GM21528 (cell line): ENCODE data around the gene G2E3.
"Not testable (repeated sequence)": the region's sequence is repeated elsewhere in the genome, so short reads cannot be mapped to it uniquely, and the experiment has no call there.

Experiments
- ATAC-seq: cut with Tn5 transposase; IDR thresholded peaks from one replicate; pipeline ENCODE4 v1.9.1; 2021; ENCODE audit warnings: mild to moderate bottlenecking, moderate library complexity; ENCODE audit not compliant: unreplicated experiment, low FRiP score

G2E3 gene

DNA sequence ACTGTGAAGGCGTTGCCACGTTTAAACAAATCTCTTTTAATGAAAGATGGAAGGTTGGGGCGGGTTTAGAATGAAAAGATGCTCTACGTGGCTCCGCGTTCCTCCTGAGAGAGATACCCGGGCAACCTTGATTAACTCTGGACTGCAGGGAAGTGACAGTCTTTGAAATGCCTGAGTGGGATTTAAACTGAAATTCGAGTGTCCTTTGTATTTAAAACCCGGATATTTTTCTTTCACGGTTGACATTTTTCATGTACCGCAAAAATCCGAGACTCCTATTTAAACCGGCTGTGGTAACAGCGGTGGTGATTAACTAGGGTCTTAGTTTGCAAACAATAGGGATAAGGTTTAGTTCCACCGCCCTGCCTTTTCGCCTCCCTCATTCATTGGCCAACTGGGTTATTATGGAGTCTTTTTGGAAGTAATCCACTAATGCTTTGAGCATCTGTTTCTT lies 707 bp downstream of the G2E3 start:
- no peak for ATAC-seq

- ATAC-seq: no peak
Measured at GRCh38 chr14:30560581-30560980, 1.6 kb downstream of the G2E3 start.

DNA sequence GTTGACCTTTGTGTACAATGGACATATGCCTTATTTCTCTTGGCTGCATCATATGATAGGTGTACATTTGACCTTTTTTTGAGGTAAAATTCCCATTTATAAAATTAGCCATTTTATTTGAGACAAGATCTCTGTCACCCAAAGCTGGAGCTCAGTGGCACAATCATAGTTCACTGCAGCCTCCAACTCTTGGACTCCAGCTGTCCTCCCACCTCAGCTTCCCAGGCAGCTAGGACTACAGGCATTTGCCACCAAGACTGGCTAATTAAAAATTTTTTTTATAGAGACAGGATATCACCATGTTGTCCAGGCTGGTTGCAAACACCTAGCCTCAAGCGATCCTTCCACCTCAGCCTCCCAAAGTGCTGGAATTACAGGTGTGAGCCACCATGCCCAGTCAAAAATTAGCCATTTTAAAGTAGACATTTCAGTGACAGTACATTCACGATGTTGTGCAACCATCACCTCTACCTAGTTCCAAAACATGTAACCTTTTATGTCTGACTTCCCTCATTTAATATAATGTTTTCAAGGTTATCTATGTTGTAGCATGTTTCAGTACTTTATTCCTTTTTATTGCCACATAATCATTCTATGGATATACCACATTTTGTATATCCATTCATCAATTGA lies 5.4 kb downstream of the G2E3 start:
- ATAC-seq: no peak

DNA sequence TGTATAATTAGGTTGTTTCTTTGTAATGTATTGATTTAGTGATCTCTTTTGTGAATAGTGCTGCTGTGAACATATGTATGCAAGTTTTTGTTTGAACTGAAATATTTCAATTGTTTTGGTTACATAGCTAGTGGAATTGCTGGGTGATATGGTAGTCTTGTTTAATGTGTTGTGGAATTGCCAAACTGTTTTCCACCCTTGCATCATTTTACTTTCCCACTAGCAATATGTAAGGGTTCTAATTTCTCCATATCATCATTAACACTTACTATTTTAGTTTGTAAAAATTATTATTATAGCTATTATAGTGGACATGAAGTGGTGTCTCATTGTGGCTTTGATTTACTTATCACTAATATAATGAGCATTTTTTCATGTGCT lies 5.9 kb downstream of the G2E3 start:
- ATAC-seq: no peak

- no peak for ATAC-seq
Measured at GRCh38 chr14:30569216-30569902, 10.4 kb downstream of the G2E3 start.

DNA sequence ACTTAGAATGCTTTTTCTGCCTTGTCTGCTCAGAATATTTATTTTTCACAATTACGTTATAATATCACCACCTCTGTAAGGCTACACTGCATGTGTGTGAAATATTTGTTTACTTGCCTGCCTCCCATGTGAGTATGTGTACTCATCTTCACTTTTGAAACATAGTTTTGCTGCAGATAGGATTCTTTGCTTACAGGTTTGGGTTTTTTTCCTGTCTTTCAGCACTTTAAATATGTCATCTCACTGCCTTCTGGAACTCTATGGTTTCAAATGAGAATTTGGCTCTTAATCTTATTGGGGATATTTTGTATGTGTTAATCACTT lies 10.9 kb downstream of the G2E3 start:
- no peak for ATAC-seq

GRCh38 chr14:30572237-30572636 lies 13.3 kb downstream of the G2E3 start:
- ATAC-seq: no peak

DNA sequence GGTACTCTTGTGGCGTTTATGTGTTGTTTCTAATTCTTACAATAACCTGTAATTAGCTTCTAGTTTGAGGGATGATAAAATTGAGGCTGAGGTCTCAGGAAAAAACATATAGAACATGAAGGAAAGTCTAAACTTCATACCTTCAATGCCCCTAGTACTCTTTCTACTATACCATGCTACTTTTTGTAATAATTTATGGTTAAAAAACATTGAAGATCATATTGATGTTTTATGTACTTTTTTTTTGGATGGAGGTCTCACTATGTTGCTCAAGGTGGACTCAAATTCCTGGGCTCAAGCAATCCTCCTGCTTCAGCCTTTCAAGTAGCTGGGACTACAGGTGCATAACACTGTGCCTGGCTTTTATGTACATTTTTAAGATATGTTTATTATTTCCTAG lies 13.8 kb downstream of the G2E3 start:
- no peak for ATAC-seq

DNA sequence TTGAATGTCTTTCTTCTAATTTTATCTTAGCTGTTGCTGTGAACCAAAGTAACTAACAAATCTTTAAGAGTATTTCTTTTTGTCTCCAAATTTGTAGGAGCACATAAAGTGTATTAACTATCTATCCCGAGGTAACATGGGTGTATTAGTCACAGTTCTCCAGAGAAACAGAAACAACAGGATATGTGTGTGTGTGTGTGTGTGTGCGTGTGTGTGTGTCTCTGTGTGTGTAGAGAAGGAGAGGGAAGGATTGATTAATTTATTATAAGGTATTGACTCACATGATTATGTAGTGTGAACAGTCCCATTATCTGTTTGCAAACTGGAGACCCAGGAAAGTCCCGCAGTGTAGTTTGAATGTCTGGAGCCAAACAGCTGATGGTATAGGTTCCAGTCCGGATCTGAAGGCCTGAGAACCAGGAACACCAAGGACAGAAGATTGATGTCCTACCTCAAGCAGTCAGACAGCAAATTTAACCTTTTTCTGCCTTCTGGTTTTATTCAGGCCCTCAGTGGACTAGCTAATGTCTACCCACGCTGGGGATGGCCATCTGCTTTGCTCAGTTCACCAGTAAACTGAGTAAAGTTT lies 14.4 kb downstream of the G2E3 start:
- no peak for ATAC-seq

- ATAC-seq: no peak
Measured at GRCh38 chr14:30573966-30574365, 15.0 kb downstream of the G2E3 start.

DNA sequence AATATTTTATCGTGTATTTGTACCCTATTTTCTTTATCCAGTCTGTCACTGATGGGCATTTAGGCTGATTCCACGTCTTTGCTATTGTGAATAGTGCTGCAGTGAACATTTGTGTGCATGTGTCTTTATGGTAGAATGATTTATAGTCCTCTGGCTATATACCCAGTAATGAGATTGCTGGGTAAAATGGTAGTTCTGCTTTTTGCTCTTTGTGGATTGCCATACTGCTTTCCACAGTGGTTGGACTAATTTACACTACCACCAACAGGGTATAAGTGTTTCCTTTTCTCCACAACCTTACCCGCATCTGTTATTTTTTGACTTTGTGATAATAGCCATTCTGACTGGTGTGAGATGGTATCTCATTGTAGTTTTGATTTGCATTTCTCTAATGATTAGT lies 15.8 kb downstream of the G2E3 start:
- ATAC-seq: not testable (repeated sequence)

- not testable (repeated sequence) for ATAC-seq
Measured at GRCh38 chr14:30576333-30576732, 17.4 kb downstream of the G2E3 start.

GRCh38 chr14:30580616-30581282 lies 21.8 kb downstream of the G2E3 start:
- no peak for ATAC-seq

DNA sequence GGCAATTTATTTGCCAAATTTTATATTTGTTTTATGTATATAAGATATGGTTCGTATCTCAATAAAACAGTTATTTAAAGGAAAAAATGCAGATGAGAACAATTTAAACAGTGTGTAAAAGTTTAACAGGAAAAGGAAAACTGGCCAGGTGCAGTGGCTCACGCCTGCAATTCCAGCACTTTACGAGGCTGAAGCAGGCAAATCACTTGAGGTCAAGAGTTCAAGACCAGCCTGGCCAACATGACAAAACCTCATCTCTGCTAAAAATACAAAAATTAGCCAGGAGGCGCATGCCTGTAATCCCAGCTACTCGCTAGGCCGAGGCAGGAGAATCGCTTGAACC lies 22.3 kb downstream of the G2E3 start:
- no peak for ATAC-seq

DNA sequence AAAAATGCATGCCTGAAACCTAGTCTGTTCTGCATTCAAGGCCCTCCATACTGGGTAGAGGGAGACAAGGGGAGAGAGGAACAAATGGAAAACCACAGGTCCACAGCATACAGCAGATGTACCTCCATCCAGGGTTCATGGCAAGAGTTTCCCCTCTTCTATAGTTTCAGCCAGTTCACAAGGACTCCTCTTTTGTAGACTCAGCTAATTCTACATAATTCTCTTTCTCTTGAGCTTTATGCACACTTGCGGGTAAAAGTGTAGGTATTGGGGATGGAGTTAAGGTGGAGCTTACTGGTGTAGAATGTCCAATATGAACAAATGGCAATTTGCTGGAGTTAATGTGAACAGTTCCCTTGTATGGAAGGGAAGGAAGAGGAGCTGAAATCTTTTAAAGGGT lies 23.4 kb downstream of the G2E3 start:
- ATAC-seq: no peak

DNA sequence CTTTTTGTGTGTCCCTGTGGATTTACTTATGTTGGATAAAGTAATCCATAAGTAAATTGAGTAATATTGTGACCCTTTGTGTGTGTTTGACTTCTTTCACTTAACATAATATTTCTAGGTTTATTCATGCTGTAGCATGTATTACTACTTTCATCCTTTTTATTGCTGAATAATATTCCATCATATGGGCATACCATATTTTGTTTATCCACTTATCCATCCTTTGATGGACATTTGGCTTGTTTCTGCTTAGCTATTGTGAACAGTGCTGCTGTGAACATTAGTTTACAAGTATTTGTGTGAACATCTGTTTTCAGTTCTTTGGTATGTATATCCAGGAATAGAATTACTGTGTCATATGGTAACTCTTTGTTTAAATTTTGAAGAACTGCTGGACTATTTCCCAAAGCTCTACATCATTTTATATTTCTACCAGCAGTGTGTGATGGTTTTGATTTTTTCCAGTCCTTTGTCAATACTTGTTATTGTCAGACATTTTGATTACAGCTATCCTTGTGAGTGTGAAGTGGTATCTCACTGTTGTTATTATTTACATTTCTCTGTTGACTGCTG lies 25.2 kb downstream of the G2E3 start:
- ATAC-seq: no peak

- ATAC-seq: no peak
Measured at GRCh38 chr14:30585204-30585603, 26.2 kb downstream of the G2E3 start.

DNA sequence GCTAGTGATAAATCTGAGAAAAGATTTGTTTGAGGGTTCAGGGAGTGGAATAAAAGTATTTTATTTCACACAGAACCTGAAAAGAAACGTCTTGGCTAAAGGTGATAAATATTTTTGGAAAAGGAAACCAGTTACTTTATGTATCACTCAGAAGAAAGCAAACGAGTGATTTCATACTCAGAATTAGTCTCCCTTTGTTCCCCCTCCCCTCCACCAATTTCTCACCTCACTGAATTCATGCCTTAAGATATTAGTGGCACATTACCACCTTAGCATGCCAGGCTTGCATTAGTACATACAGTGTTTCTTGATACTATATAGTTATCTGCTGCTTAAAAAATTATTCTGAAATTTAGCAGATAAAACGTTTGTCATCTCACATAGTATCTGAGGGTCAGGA lies 28.2 kb downstream of the G2E3 start:
- ATAC-seq: no peak

GRCh38 chr14:30588873-30589272 lies 29.9 kb downstream of the G2E3 start:
- no peak for ATAC-seq

GRCh38 chr14:30596935-30597334 lies 38.0 kb downstream of the G2E3 start:
- ATAC-seq: no peak

DNA sequence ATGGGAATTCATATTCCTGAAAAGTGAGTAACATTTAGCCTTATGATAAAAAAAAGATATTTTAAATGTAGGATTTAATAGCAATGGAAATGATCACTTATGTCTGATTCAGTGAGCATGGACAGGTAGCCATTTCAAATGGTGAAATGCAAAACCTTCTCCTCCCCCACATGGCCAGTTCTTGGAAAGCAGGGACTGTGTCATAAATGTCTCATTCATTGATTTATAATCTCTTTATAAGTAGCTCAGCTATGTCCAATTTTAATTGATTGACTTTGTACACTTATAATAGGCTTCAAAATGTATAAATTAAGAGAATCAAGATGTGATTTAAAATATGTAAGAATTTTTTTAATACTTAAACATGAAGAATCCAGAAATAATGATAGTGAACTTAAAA lies 38.5 kb downstream of the G2E3 start:
- ATAC-seq: no peak
